Naive thymus-derived CD4-positive, alpha-beta T cell (primary cell): ENCODE results near the gene SOST. TPM values are rescaled to one million over a fixed set of nuclear protein-coding genes. Genes with fewer than 3 reads are reported as not detected.

Source experiments
- ATAC-seq: fragments of 150-1000 bp; cut with Tn5 transposase; 2 replicates; pipeline ENCODE4 v1.10.0; 2021; ENCODE audit warnings: mild to moderate bottlenecking, moderate library complexity
- CTCF ChIA-PET: fragments of 350-600 bp; sonication (Branson Sonifier 250); formaldehyde crosslinking; loops from one replicate; lab custom pipeline; 2021; ENCODE audit warnings: antibody characterized with exemption; lab: Charles Lee
- POLR2A ChIA-PET: fragments of 350-600 bp; sonication (Branson Sonifier 250); formaldehyde crosslinking; loops from one replicate; lab custom pipeline; 2021; ENCODE audit warnings: antibody characterized with exemption, inconsistent platforms; lab: Charles Lee
- DNase-seq, 9 donors: peaks; one replicate each; pipeline versions ENCODE4 v3.0.0 to v3.0.0-alpha.2; 2020 to 2022; ENCODE audit warnings: mixed read lengths in 1 of 9
- H3K27ac ChIP-seq: one replicate; pipeline ENCODE4 v1.7.0; 2013; ENCODE audit warnings: mild to moderate bottlenecking, low read depth, low read length, moderate library complexity
- H3K27me3 ChIP-seq, 2 donors: one replicate each; pipeline ENCODE4 v1.7.0; 2013; ENCODE audit warnings: low read length in 2 of 2, mild to moderate bottlenecking in 2 of 2, moderate library complexity in 2 of 2; ENCODE audit not compliant: control insufficient read depth in 2 of 2, insufficient read depth in 2 of 2
- H3K36me3 ChIP-seq, 3 experiments: 1 replicate in 2 of 3; 2 replicates in 1 of 3; pipeline ENCODE4 v1.7.0; 2013; ENCODE audit warnings: low read length in 3 of 3, mild to moderate bottlenecking in 3 of 3, moderate library complexity in 1 of 3; ENCODE audit not compliant: insufficient read depth in 3 of 3, control insufficient read depth in 2 of 3
- H3K4me1 ChIP-seq, 2 donors: one replicate each; pipeline ENCODE4 v1.7.0; 2013; ENCODE audit warnings: low read length in 2 of 2, mild to moderate bottlenecking in 2 of 2, moderate library complexity in 1 of 2; ENCODE audit not compliant: control insufficient read depth in 2 of 2, insufficient read depth in 2 of 2
- H3K4me3 ChIP-seq: 2 replicates; pipeline ENCODE4 v1.7.0; 2013; ENCODE audit warnings: mild to moderate bottlenecking, low read length
- H3K9me3 ChIP-seq, 3 experiments: 1 replicate in 2 of 3; 2 replicates in 1 of 3; pipeline ENCODE4 v1.7.0; 2013; ENCODE audit warnings: low read length in 3 of 3; ENCODE audit not compliant: control insufficient read depth in 2 of 3
- H3K27ac Mint-ChIP-seq, 9 donors: one replicate each; pipeline ENCODE4 v1.8.0; 2020 to 2022; ENCODE audit warnings: mixed read lengths in 9 of 9, mild to moderate bottlenecking in 8 of 9, moderate library complexity in 5 of 9, inconsistent platforms in 2 of 9
- H3K27me3 Mint-ChIP-seq, 5 donors: one replicate each; pipeline ENCODE4 v1.8.0; 2021 to 2022; ENCODE audit warnings: mixed read lengths in 5 of 5, mild to moderate bottlenecking in 1 of 5
- H3K36me3 Mint-ChIP-seq, 5 donors: one replicate each; pipeline ENCODE4 v1.8.0; 2020 to 2022; ENCODE audit warnings: mixed read lengths in 5 of 5, mild to moderate bottlenecking in 3 of 5, inconsistent platforms in 1 of 5
- H3K4me1 Mint-ChIP-seq, 7 donors: one replicate each; pipeline ENCODE4 v1.8.0; 2020 to 2022; ENCODE audit warnings: mixed read lengths in 7 of 7, mild to moderate bottlenecking in 3 of 7, inconsistent platforms in 1 of 7
- H3K4me3 Mint-ChIP-seq, 10 donors: one replicate each; pipeline ENCODE4 v1.8.0; 2020 to 2022; ENCODE audit warnings: mild to moderate bottlenecking in 10 of 10, mixed read lengths in 10 of 10, moderate library complexity in 6 of 10, inconsistent platforms in 2 of 10
- H3K9me3 Mint-ChIP-seq, 11 donors: one replicate each; pipeline ENCODE4 v1.8.0; 2020 to 2022; ENCODE audit warnings: mixed read lengths in 11 of 11, mild to moderate bottlenecking in 4 of 11, inconsistent platforms in 1 of 11, moderate library complexity in 1 of 11
- intact Hi-C, 2 donors: fragments of 100-400 bp; cut with micrococcal nuclease; formaldehyde crosslinking; loops; one replicate each; pipeline ENCODE4 v1.15.1; 2023
- polyA plus RNA-seq, 2 donors: library from polyadenylated mRNA; unstranded; fragments of 300-500 nt; fragmentation: Illumina TruSeq; gene quantifications; one replicate each; pipeline ENCODE4 v1.2.3, GENCODE V29; 2021
- total RNA-seq, 6 experiments: library from RNA in 5 of 6; stranded (reverse) in 5 of 6; gene quantifications; 1 replicate in 5 of 6; 2 replicates in 1 of 6; pipeline ENCODE4 v1.2.3 and lab custom pipeline; 2021 to 2026

The SOST gene
- total and polyA plus RNA-seq, 7 experiments from 2014 or later: not detected

GRCh38 chr17:43784628-43785101, 26.1 kb upstream of the SOST start:
- no peak overlapping the region for H3K27ac Mint-ChIP-seq
- H3K36me3 Mint-ChIP-seq: no peaks in the 10 kb centered on the region
- H3K4me1 Mint-ChIP-seq: peaks cover 0 to 10% (median 2%) of the 10 kb centered on the region in 7 donors
- no peak for DNase-seq
- H3K4me3 Mint-ChIP-seq: no peak overlapping the region
- no peaks in the 10 kb centered on the region for H3K27me3 ChIP-seq
- peaks cover 21 to 55% (median 31%) of the 10 kb centered on the region in 5 donors for H3K27me3 Mint-ChIP-seq
- H3K4me3 ChIP-seq: no peak overlapping the region
- H3K9me3 Mint-ChIP-seq: no peaks in the 10 kb centered on the region
- no peak for ATAC-seq
- intact Hi-C loops: no loop called here
- CTCF ChIA-PET: no interaction called here
- no peak overlapping the region for H3K27ac ChIP-seq
- POLR2A ChIA-PET: no interaction called here
- peaks cover under 1 to 2% of the 10 kb centered on the region in 2 donors for H3K4me1 ChIP-seq
- no peaks in the 10 kb centered on the region for H3K9me3 ChIP-seq
- no peaks in the 10 kb centered on the region for H3K36me3 ChIP-seq

DNA sequence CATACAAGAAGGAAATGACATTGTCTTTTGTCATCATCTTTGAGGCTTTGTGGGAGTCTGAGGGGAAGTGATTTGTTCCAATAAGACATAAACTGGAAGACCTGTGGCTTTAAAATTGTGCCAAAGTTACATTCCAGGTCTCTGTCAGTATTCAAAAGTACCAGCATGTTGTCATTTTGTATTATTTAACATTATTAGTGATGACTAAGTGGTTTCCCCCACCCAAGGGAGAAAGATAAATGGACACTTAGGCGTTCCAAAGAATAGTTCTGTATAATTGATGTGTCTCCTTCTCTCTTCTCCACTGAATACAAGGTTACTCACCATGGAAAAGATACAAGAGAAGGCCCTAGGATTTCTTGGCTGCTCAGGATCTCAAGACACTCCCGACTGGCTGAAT, 25.5 kb upstream of the SOST start:
- Mint-ChIP-seq H3K27ac (no peak overlapping the region), H3K9me3 (no peaks in the 10 kb centered on the region), H3K36me3 (no peaks in the 10 kb centered on the region), H3K4me3 (no peak overlapping the region), H3K4me1 (peaks cover 0 to 15% (median 8%) of the 10 kb centered on the region in 7 donors), H3K27me3 (peaks cover 21 to 60% (median 31%) of the 10 kb centered on the region in 5 donors)
- ChIA-PET POLR2A (no interaction called here), CTCF (no interaction called here)
- no peaks in the 10 kb centered on the region for H3K36me3 ChIP-seq
- H3K27ac ChIP-seq: no peak overlapping the region
- DNase-seq (no peak), ATAC-seq (no peak)
- peaks cover 7% of the 10 kb centered on the region in 2 donors for H3K4me1 ChIP-seq
- no peaks in the 10 kb centered on the region for H3K9me3 ChIP-seq
- H3K4me3 ChIP-seq: no peak overlapping the region
- intact Hi-C loops: no loop called here
- H3K27me3 ChIP-seq: no peaks in the 10 kb centered on the region

DNA sequence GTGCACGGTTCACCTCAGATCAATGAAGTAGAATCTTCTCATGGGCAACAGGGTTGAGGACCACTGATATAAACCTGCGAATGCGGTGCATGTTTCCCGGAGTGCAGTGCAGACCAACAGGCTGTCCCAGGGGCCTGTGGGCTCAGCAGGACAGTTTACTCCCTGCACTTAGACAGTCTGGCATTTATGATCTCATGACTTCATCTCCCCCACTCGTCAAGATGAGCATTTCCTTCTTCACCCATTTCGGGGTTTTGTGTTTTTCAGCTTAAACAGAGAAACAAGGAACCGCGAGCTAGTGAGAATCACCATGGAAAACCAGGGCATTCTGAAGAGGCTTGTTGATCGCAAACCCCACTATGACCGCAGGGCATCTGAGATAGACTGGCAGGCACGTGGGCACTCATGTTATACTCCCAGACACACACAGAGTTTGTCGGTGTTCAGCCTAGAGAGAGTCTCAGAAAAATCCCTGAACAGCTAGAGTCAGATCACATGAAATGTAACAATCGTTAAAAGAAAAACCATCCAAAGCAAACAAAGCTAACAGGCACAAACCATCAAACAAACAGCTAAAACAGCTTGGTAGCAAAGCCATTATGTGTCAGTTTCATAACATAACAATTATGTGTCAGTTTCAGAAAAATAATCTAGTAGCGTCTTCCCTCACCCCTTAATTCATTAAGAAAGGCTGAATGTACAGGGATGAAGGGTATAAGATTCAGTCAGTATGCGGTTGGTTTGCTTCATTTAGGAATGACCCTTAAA, 24.5 kb upstream of the SOST start:
- peaks cover 7% of the 10 kb centered on the region in 2 donors for H3K4me1 ChIP-seq
- ChIA-PET POLR2A (no interaction called here), CTCF (interaction anchor here (0.7 to 1.5 kb wide), 3 partner anchors 17 to 88 kb away, joined by 3 read pairs; no protein-coding TSS in a partner anchor)
- ATAC-seq (no peak), DNase-seq (no peak)
- H3K9me3 ChIP-seq: no peaks in the 10 kb centered on the region
- H3K27me3 ChIP-seq: no peaks in the 10 kb centered on the region
- H3K27ac Mint-ChIP-seq: no peak overlapping the region
- H3K27ac ChIP-seq: no peak overlapping the region
- no peaks in the 10 kb centered on the region for H3K9me3 Mint-ChIP-seq
- no peaks in the 10 kb centered on the region for H3K36me3 Mint-ChIP-seq
- H3K4me3 Mint-ChIP-seq: no peak overlapping the region
- peaks cover 0 to 15% (median 8%) of the 10 kb centered on the region in 7 donors for H3K4me1 Mint-ChIP-seq
- no peak overlapping the region for H3K4me3 ChIP-seq
- H3K27me3 Mint-ChIP-seq: peaks cover 21 to 55% (median 31%) of the 10 kb centered on the region in 5 donors
- peaks cover 0 to 5% (median 0%) of the 10 kb centered on the region in 3 experiments for H3K36me3 ChIP-seq
- intact Hi-C loops: no loop called here

DNA sequence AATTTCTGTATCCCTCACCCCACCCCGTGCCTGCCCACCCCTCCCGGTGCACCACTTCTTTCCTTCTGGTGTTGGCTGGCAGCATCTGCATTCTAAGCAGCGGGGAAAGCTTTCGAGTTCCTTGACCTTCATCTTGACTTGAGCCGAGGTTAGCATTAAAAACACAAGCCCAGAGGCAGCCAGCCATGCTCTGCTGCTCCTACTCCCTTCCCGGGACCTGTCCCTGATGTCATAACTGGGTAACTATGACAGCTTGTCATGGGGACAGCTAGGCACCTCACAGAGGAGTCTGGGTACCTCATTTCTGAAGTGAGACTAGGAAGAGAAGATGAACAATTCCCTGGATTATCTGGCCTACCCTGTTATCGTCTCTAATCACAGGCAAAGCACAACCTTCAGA, 21.5 kb upstream of the SOST start, which contains the start of gene CFAP97D1:
TSS of gene CFAP97D1 (plus strand) at position 301 of the 400 bp plus-strand sequence. CDS start at position 329, 28 bp downstream.
- Histone ChIP-seq H3K4me1 (peaks cover 7% of the 10 kb centered on the region in 2 donors), H3K9me3 (no peaks in the 10 kb centered on the region), H3K4me3 (peak within 1 kb of the TSS; percentile 74), H3K36me3 (peaks cover 0 to 5% (median 0%) of the 10 kb centered on the region in 3 experiments), H3K27ac (peak within 1 kb of the TSS; percentile 60), H3K27me3 (no peaks in the 10 kb centered on the region)
- Mint-ChIP-seq H3K36me3 (peaks cover 0 to 2% (median 0%) of the 10 kb centered on the region in 5 donors), H3K4me1 (peaks cover 0 to 15% (median 8%) of the 10 kb centered on the region in 7 donors), H3K9me3 (no peaks in the 10 kb centered on the region), H3K27ac (peak within 1 kb of the TSS in 4 of 9 donors; percentile 26 to 83 (median 60)), H3K4me3 (peak within 1 kb of the TSS; percentile 64 to 87 (median 82)), H3K27me3 (peaks cover 20 to 49% (median 31%) of the 10 kb centered on the region in 5 donors)
- intact Hi-C loops: no loop called here
- CTCF ChIA-PET: interaction anchor here (0.5 kb wide), 1 partner anchor 94 kb away, joined by 4 read pairs; no protein-coding TSS in a partner anchor
- no peak for DNase-seq
- no peak for ATAC-seq
- POLR2A ChIA-PET: no interaction called here

DNA sequence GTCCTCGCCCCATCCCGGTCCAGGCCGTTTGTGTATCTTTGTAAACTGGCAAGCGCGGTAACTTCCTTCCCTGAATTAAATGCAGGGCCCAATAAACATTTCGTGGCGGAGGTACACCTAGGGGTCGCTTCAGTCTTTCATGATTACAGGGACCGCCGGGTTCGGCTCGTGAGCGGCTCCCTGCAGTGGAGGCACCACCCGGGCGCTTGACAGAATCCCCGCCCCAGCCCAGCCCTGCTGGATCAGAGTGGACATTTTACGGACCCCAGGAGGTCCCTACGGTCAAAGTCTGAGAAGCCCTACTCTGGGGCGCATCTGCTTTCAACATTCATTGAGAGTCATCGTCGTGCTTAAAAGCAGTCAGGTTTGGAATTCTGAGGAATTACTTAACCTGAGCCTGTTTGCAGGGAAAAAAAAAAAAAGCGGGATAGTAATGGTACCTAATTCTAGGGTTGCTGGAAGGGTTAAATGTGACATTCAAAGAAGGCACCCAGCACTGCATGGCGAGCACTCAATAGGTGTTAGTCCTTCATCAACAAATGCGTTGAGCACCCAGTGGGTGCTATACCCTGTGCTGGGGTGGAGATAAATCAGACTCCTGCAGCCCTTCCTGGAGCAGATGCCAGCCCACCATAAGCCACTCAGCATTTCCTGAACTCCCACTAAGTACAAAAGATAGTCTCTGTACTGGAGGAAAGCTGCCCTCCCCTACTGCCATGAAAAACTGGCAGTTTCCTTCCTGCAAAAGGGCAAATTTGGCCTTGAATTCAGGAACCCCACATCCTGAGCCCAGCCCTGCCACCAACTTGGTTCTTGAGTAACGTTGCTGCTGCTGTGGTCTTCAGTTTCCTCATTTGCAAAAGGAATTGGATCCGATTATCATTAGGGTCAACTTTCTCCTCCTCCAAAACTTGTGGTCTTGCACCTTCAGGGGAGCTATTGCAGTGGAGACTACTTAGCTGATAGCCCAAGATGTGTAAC, 20.8 kb upstream of the SOST start:
- H3K27me3 Mint-ChIP-seq: peaks cover 16 to 45% (median 27%) of the 10 kb centered on the region in 5 donors
- intact Hi-C loops: loop anchor here in 1 of 2 donors (1.0 to 5.0 kb wide), 2 partner anchors 53 to 67 kb away; partner anchors contain the start of gene MPP3
- no peaks in the 10 kb centered on the region for H3K9me3 Mint-ChIP-seq
- ATAC-seq (peak; percentile 28), DNase-seq (peak in 1 of 9 donors; percentile 10)
- POLR2A ChIA-PET: interaction anchor here (1.0 kb wide), 1 partner anchor 781 kb away, joined by 3 read pairs; the partner anchor contains the start of gene RPL27
- Histone ChIP-seq H3K4me1 (peaks cover 7% of the 10 kb centered on the region in 2 donors), H3K27ac (peak overlapping the region; percentile 60), H3K4me3 (peak overlapping the region; percentile 74), H3K36me3 (peaks cover 0 to 12% (median 0%) of the 10 kb centered on the region in 3 experiments), H3K9me3 (no peaks in the 10 kb centered on the region), H3K27me3 (no peaks in the 10 kb centered on the region)
- H3K36me3 Mint-ChIP-seq: peaks cover 0 to 4% (median 0%) of the 10 kb centered on the region in 5 donors
- peaks cover 0 to 15% (median 9%) of the 10 kb centered on the region in 7 donors for H3K4me1 Mint-ChIP-seq
- CTCF ChIA-PET: interaction anchor here (0.5 to 1.3 kb wide), 2 partner anchors 12 to 93 kb away, joined by 3 to 4 read pairs; no protein-coding TSS in a partner anchor
- peak overlapping the region in 5 of 9 donors; percentile 26 to 83 (median 56) for H3K27ac Mint-ChIP-seq
- H3K4me3 Mint-ChIP-seq: peak overlapping the region; percentile 64 to 87 (median 82)
